Nephron progenitor cell (in vitro differentiated cells): ENCODE measurements around the gene FARP1.
A peak's percentile ranks its signal among the peaks of the same experiment; 100 is the strongest.

Source experiments
- DNase-seq: peaks from one replicate; pipeline ENCODE4 v3.0.0; 2021
- H3K27ac Mint-ChIP-seq: 2 replicates; pipeline ENCODE4 v1.8.0; 2021; ENCODE audit warnings: mild to moderate bottlenecking, moderate library complexity, mixed read lengths
- H3K27me3 Mint-ChIP-seq: 2 replicates; pipeline ENCODE4 v1.8.0; 2021; ENCODE audit warnings: mild to moderate bottlenecking, low read depth, mixed read lengths; ENCODE audit not compliant: poor library complexity
- H3K36me3 Mint-ChIP-seq: 2 replicates; pipeline ENCODE4 v1.8.0; 2021; ENCODE audit warnings: low read depth, mixed read lengths
- H3K4me1 Mint-ChIP-seq: 2 replicates; pipeline ENCODE4 v1.8.0; 2021; ENCODE audit warnings: mixed read lengths
- H3K4me3 Mint-ChIP-seq: 2 replicates; pipeline ENCODE4 v1.8.0; 2021; ENCODE audit warnings: mild to moderate bottlenecking, moderate library complexity, mixed read lengths
- H3K9me3 Mint-ChIP-seq: 2 replicates; pipeline ENCODE4 v1.8.0; 2021; ENCODE audit warnings: mild to moderate bottlenecking, moderate library complexity, mixed read lengths
- TF ChIP-seq, protein P1 (sequence below): fragments of 200-600 bp; sonication (generic); IDR thresholded peaks from 2 replicates; pipeline ENCODE4 v1.5.0; 2021; ENCODE audit warnings: antibody characterized with exemption

The FARP1 gene

GRCh38 chr13:98467263-98467985 lies 324.5 kb downstream of the FARP1 start:
- H3K4me3 Mint-ChIP-seq = no peak overlapping the region
- H3K9me3 Mint-ChIP-seq = no peaks in the 10 kb centered on the region
- H3K36me3 Mint-ChIP-seq = peaks cover 62% of the 10 kb centered on the region
- TF ChIP-seq, protein P1, sequence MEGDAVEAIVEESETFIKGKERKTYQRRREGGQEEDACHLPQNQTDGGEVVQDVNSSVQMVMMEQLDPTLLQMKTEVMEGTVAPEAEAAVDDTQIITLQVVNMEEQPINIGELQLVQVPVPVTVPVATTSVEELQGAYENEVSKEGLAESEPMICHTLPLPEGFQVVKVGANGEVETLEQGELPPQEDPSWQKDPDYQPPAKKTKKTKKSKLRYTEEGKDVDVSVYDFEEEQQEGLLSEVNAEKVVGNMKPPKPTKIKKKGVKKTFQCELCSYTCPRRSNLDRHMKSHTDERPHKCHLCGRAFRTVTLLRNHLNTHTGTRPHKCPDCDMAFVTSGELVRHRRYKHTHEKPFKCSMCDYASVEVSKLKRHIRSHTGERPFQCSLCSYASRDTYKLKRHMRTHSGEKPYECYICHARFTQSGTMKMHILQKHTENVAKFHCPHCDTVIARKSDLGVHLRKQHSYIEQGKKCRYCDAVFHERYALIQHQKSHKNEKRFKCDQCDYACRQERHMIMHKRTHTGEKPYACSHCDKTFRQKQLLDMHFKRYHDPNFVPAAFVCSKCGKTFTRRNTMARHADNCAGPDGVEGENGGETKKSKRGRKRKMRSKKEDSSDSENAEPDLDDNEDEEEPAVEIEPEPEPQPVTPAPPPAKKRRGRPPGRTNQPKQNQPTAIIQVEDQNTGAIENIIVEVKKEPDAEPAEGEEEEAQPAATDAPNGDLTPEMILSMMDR = no peak
- H3K4me1 Mint-ChIP-seq = peaks cover 56% of the 10 kb centered on the region
- DNase-seq = no peak
- peaks cover 1% of the 10 kb centered on the region for H3K27me3 Mint-ChIP-seq
- H3K27ac Mint-ChIP-seq = no peak overlapping the region

- no peaks in the 10 kb centered on the region for H3K27me3 Mint-ChIP-seq
- H3K36me3 Mint-ChIP-seq = peaks cover 62% of the 10 kb centered on the region
- no peak for DNase-seq
- peaks cover 54% of the 10 kb centered on the region for H3K4me1 Mint-ChIP-seq
- H3K9me3 Mint-ChIP-seq = no peaks in the 10 kb centered on the region
- TF ChIP-seq, protein P1 = no peak
- no peak overlapping the region for H3K4me3 Mint-ChIP-seq
- peak overlapping the region; percentile 96 for H3K27ac Mint-ChIP-seq
Observed at GRCh38 chr13:98468361-98468760, 325.5 kb downstream of the FARP1 start.

GRCh38 chr13:98468929-98469328 lies 326.0 kb downstream of the FARP1 start:
- H3K27ac Mint-ChIP-seq = peak overlapping the region; percentile 96
- H3K27me3 Mint-ChIP-seq = no peaks in the 10 kb centered on the region
- TF ChIP-seq, protein P1 = no peak
- no peak overlapping the region for H3K4me3 Mint-ChIP-seq
- peaks cover 54% of the 10 kb centered on the region for H3K4me1 Mint-ChIP-seq
- no peaks in the 10 kb centered on the region for H3K9me3 Mint-ChIP-seq
- H3K36me3 Mint-ChIP-seq = peaks cover 59% of the 10 kb centered on the region
- DNase-seq = no peak

DNA sequence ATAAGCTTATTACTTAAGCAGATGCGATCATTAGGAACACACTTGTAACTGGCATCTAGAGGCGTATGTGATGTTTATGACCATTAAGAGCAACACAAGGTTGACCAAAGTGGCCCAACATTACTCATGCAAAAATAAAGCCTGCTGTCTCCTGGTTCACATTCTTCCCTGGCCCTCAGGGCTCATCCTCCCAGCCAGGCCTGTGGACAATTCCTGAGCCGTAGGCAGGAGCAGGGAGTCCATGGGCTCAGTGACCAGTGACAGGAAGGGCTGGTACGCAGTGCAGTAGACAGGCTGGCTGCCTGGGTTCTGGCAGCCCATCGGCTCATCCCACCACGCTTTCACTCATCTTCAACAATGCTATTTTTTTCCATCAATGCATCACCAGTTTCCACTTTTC lies 328.0 kb downstream of the FARP1 start:
- peaks cover 54% of the 10 kb centered on the region for H3K36me3 Mint-ChIP-seq
- H3K27ac Mint-ChIP-seq = peak overlapping the region; percentile 62
- TF ChIP-seq, protein P1 = no peak
- H3K4me1 Mint-ChIP-seq = peaks cover 67% of the 10 kb centered on the region
- H3K4me3 Mint-ChIP-seq = no peak overlapping the region
- H3K9me3 Mint-ChIP-seq = no peaks in the 10 kb centered on the region
- H3K27me3 Mint-ChIP-seq = no peaks in the 10 kb centered on the region
- no peak for DNase-seq

DNA sequence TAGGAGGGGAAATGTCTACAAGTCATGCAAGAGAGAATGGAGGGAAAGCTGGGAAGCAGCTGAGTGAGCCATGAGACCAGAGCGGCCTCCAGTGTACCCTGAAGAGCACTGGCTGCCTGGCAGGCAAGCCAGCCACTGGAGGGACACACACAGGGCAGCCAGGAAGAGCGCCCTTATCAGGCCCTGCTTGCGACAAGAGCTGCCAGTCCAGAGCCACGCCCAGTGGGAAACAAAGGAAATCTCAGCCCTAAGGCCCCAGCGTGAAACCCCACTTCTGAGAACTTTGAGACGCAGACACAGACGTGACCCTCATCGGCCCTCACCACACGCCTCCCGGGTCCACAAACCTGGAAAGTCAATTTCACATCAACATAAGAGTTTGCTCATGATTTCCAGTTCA lies 329.0 kb downstream of the FARP1 start:
- DNase-seq = no peak
- no peak overlapping the region for H3K4me3 Mint-ChIP-seq
- H3K27ac Mint-ChIP-seq = peak overlapping the region; percentile 91
- H3K9me3 Mint-ChIP-seq = no peaks in the 10 kb centered on the region
- no peaks in the 10 kb centered on the region for H3K27me3 Mint-ChIP-seq
- TF ChIP-seq, protein P1 = no peak
- H3K36me3 Mint-ChIP-seq = peaks cover 46% of the 10 kb centered on the region
- H3K4me1 Mint-ChIP-seq = peaks cover 70% of the 10 kb centered on the region

DNA sequence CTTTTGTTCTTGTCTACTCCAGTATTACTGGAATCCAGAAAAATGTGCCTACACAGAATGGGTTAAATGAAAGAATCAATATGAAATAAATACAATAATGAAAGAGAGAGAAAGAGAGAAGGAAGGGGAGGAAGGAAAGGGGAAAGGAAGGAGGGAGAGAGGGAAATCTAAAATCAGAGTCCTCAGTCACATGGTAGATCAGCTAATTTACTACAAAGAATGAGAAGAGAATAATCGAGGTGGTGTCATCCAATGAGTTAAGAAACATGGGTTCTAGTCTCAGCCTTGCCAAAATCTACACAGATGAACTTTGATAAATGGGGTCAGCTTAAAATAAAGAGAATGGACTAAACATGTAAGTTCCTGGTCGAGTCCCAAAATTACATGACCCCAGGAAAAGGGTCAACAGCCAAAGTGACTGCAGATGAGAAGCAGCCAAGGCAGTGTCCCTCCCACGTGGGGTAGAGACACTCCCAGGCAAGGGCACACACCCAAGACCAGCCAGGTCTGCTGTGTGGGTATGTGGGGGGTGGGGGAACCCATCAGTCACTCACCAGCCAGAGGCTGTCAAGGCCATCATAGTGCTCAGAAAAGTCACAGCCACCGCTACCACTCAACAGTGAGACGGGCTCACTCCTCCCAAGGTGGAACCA lies 330.4 kb downstream of the FARP1 start:
- TF ChIP-seq, protein P1 = no peak
- no peaks in the 10 kb centered on the region for H3K9me3 Mint-ChIP-seq
- H3K27me3 Mint-ChIP-seq = no peaks in the 10 kb centered on the region
- DNase-seq = no peak
- H3K27ac Mint-ChIP-seq = peak overlapping the region; percentile 88
- H3K36me3 Mint-ChIP-seq = peaks cover 40% of the 10 kb centered on the region
- H3K4me1 Mint-ChIP-seq = peaks cover 70% of the 10 kb centered on the region
- H3K4me3 Mint-ChIP-seq = no peak overlapping the region
